Measurements from ENCODE around the gene TTLL10.

DNA sequence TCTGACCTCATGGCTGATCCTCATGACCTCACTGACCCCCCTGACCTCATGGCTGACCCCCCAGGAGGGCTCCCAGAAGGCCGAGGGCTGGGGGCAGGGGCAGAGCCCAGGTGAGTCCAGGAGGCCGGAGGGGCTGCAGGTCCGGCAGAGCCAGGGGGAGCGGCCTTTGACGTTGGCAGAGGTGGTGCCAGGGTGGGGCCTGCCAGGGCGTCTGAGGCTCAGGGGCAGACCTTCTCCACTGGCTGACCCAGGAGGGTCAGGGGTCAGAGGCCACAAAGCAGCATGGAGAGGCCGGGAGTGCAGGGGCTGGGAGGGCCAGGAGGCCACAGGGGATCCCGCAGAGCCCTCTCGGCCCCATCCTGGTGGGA is 28.1 kb upstream of the TTLL10 start:
- TF ChIP-seq, protein P1, sequence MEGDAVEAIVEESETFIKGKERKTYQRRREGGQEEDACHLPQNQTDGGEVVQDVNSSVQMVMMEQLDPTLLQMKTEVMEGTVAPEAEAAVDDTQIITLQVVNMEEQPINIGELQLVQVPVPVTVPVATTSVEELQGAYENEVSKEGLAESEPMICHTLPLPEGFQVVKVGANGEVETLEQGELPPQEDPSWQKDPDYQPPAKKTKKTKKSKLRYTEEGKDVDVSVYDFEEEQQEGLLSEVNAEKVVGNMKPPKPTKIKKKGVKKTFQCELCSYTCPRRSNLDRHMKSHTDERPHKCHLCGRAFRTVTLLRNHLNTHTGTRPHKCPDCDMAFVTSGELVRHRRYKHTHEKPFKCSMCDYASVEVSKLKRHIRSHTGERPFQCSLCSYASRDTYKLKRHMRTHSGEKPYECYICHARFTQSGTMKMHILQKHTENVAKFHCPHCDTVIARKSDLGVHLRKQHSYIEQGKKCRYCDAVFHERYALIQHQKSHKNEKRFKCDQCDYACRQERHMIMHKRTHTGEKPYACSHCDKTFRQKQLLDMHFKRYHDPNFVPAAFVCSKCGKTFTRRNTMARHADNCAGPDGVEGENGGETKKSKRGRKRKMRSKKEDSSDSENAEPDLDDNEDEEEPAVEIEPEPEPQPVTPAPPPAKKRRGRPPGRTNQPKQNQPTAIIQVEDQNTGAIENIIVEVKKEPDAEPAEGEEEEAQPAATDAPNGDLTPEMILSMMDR (IDR thresholded peaks at IDR 0.05; ENCODE audit: insufficient read depth, low read length) = no peak
- no peak for TF ChIP-seq POLR2AphosphoS5 (IDR thresholded peaks at IDR 0.05; ENCODE audit: low read depth)

All from HL-60 (cell line).